A673 (cell line): ENCODE data around the gene AMIGO1. TPM values are rescaled to one million over a fixed set of nuclear protein-coding genes. Genes with fewer than 3 reads are reported as not detected.

ENCODE experiments used
- BruUV-seq: library from RNA; stranded (reverse); fragments of 400-500 nt; replicated peaks from 2 replicates; lab custom pipeline; 2021; lab: Mats Ljungman, UMichigan
- CTCF ChIA-PET: fragments of 300-600 bp; sonication (Branson Sonifier 250); formaldehyde crosslinking; loops from one replicate; lab custom pipeline; 2022; ENCODE audit warnings: antibody characterized with exemption; lab: Charles Lee
- POLR2A ChIA-PET: fragments of 300-600 bp; sonication (Branson Sonifier 250); formaldehyde crosslinking; loops from one replicate; lab custom pipeline; 2022; ENCODE audit warnings: antibody characterized with exemption; ENCODE audit not compliant: low non-redundant PET; lab: Charles Lee
- DNase-seq: peaks from one replicate; pipeline ENCODE4 v3.0.0-alpha.2; 2015; ENCODE audit warnings: low spot score
- H3K27ac ChIP-seq: fragments of 200-600 bp; sonication (generic); 2 replicates; pipeline ENCODE4 v1.5.1; 2016; ENCODE audit warnings: mixed run types, low read depth, mild to moderate bottlenecking, mixed read lengths, antibody characterized with exemption, low read length; ENCODE audit not compliant: poor library complexity, severe bottlenecking
- H3K27me3 ChIP-seq: fragments of 200-600 bp; sonication (generic); replicated peaks from 2 replicates; pipeline ENCODE4 v1.6.1; 2017; ENCODE audit warnings: mixed run types, low read depth, mild to moderate bottlenecking, mixed read lengths, antibody characterized with exemption, low read length; ENCODE audit not compliant: insufficient read depth, poor library complexity
- H3K36me3 ChIP-seq: fragments of 200-600 bp; sonication (generic); 2 replicates; pipeline ENCODE4 v1.6.1; 2016; ENCODE audit warnings: mixed run types, mild to moderate bottlenecking, mixed read lengths, antibody characterized with exemption, low read length; ENCODE audit not compliant: insufficient read depth, poor library complexity, severe bottlenecking
- H3K4me1 ChIP-seq: fragments of 200-600 bp; sonication (generic); 2 replicates; pipeline ENCODE4 v1.6.1; 2017; ENCODE audit warnings: mixed run types, mild to moderate bottlenecking, mixed read lengths, antibody characterized with exemption, low read length; ENCODE audit not compliant: insufficient read depth, poor library complexity, severe bottlenecking
- H3K4me3 ChIP-seq: fragments of 200-600 bp; sonication (generic); 2 replicates; pipeline ENCODE4 v1.5.1; 2016; ENCODE audit warnings: low read depth, mixed run types, mild to moderate bottlenecking, mixed read lengths, low read length; ENCODE audit not compliant: poor library complexity, severe bottlenecking
- H3K9me3 ChIP-seq: fragments of 200-600 bp; sonication (generic); 2 replicates; pipeline ENCODE4 v1.6.1; 2016; ENCODE audit warnings: mixed run types, low read depth, mild to moderate bottlenecking, mixed read lengths, antibody characterized with exemption, low read length; ENCODE audit not compliant: poor library complexity, severe bottlenecking
- EZH2 ChIP-seq: fragments of 200-600 bp; sonication (generic); IDR thresholded peaks from 2 replicates; pipeline ENCODE4 v1.6.1; 2017; ENCODE audit warnings: borderline replicate concordance, low read depth, mild to moderate bottlenecking, mixed read lengths, antibody characterized with exemption, low read length; ENCODE audit not compliant: poor library complexity, severe bottlenecking
- intact Hi-C: fragments of 100-400 bp; cut with micrococcal nuclease; formaldehyde crosslinking; loops from one replicate; pipeline ENCODE4 v1.10.0; 2022; ENCODE audit not compliant: unreplicated experiment
- total RNA-seq: library from RNA; stranded (reverse); gene quantifications from 2 replicates; pipeline ENCODE4 v1.2.3, GENCODE V29; 2021
- TF ChIP-seq, protein P1 (sequence below): fragments of 300-800, 200-600 bp; sonication (generic); conservative IDR thresholded peaks from 2 replicates; pipeline ENCODE4 v1.5.1; 2017; ENCODE audit warnings: low read depth, mild to moderate bottlenecking, antibody characterized with exemption, low read length, moderate library complexity, mixed read lengths

AMIGO1 gene
- total RNA-seq, 1 experiment from 2014 or later = 1.8 TPM

DNA sequence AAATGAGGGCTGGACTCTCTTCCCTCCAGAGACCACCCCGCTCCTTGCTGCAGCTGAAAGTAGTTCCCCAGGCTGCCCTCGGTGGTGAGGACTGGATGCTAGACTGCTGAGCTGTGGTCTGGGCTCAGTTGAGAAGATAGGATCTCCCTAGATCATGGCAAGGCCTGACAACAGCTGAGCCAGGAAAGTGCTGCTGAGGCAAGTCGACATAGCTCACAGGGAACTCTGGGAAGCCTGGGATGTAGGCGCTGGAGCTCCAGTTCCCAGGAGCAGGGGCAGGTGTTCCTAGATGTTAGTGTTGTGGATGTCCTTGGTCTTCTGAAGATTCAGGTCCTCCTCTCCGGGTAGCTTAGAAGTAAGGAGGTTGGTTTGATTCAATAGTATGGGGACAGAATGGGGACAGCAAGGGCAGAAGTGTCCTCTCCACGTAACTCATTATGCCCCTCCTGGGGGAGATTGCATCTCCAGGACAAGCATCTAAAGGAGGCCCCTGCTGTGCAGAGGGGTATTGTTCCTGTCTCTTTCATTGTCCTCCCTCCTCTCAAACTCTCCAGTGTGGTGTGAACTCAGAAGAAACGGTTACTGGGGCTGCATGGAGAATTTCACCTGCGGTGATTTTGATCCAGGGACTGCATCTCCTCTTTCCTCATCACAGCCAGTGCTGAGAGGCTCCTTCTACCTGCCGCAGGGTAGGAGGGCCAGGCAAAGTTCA lies 11.9 kb downstream of the AMIGO1 start:
- Histone ChIP-seq H3K4me1 (no peaks in the 10 kb centered on the region), H3K4me3 (no peak overlapping the region), H3K27me3 (no peaks in the 10 kb centered on the region), H3K36me3 (peaks cover 5% of the 10 kb centered on the region), H3K27ac (no peak overlapping the region), H3K9me3 (no peaks in the 10 kb centered on the region)
- no peak for DNase-seq
- ChIA-PET CTCF (interaction anchor here (0.5 to 4.2 kb wide), 2 partner anchors 24 to 35 kb away, joined by 10 to 28 read pairs; no protein-coding TSS in a partner anchor), POLR2A (no interaction called here)
- BruUV-seq = no TSS peak
- intact Hi-C loops = loop anchor here (2.0 kb wide), 1 partner anchor 35 kb away; no protein-coding TSS in a partner anchor
- no peak for TF ChIP-seq EZH2
- TF ChIP-seq, protein P1, sequence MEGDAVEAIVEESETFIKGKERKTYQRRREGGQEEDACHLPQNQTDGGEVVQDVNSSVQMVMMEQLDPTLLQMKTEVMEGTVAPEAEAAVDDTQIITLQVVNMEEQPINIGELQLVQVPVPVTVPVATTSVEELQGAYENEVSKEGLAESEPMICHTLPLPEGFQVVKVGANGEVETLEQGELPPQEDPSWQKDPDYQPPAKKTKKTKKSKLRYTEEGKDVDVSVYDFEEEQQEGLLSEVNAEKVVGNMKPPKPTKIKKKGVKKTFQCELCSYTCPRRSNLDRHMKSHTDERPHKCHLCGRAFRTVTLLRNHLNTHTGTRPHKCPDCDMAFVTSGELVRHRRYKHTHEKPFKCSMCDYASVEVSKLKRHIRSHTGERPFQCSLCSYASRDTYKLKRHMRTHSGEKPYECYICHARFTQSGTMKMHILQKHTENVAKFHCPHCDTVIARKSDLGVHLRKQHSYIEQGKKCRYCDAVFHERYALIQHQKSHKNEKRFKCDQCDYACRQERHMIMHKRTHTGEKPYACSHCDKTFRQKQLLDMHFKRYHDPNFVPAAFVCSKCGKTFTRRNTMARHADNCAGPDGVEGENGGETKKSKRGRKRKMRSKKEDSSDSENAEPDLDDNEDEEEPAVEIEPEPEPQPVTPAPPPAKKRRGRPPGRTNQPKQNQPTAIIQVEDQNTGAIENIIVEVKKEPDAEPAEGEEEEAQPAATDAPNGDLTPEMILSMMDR = no peak

DNA sequence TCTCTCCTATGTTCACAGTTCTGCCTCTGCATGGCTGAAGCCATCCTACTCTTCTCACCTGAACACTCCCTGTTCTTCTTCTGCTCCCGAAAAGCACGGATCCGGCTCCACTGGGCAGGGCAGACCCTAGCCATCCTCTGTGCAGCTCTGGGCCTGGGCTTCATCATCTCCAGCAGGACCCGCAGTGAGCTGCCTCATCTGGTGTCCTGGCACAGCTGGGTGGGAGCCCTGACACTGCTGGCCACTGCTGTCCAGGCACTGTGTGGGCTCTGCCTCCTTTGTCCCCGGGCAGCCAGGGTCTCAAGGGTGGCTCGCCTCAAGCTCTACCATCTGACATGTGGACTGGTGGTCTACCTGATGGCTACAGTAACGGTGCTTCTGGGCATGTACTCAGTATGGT lies 13.8 kb downstream of the AMIGO1 start:
- no TSS peak for BruUV-seq
- DNase-seq = no peak
- intact Hi-C loops = no loop called here
- Histone ChIP-seq H3K9me3 (no peaks in the 10 kb centered on the region), H3K4me1 (no peaks in the 10 kb centered on the region), H3K27me3 (no peaks in the 10 kb centered on the region), H3K36me3 (peaks cover 8% of the 10 kb centered on the region), H3K4me3 (no peak overlapping the region), H3K27ac (no peak overlapping the region)
- CTCF ChIA-PET = interaction anchor here (4.2 kb wide), 1 partner anchor 37 kb away, joined by 28 read pairs; no protein-coding TSS in a partner anchor
- POLR2A ChIA-PET = no interaction called here
- TF ChIP-seq EZH2 = no peak
- TF ChIP-seq, protein P1 = no peak

DNA sequence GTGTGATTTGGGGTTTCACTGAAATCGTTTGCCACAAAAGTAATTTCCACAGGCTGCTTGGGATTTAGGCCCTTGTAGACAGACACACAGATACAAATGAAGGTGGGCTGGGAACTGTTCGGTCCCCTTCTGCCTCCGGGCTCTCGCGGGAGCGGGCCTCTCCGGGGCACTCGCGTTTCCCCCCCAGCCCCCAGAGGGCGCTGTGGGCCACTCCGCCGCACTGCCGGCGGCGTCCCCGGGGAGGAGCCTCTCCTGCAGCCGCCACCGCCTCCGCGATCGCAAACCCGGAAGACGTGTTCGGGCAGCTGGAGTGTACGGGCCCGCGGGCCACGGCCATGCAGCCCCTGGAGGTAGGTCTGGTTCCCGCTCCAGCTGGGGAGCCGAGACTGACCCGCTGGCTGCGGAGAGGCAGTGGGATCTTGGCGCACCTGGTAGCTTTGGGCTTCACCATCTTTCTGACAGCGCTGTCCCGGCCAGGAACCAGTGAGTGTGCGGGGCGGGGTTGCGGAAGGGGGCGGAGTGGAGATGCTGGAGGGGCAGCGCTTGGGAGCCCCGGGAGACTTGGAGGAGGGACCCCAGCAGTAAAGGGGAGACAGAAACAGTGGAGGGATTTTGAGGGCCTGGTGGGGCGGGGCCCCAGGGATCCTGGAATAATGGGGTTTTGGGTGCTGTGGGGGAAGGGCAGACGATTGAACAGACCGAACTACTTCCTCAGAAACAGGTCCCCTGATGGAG lies 15.6 kb downstream of the AMIGO1 start, which contains the start of gene CYB561D1:
TSS of gene CYB561D1 (plus strand) at position 290 of the 735 bp plus-strand sequence. CDS start at position 336, 46 bp downstream.
- H3K4me3 ChIP-seq = peak within 1 kb of the TSS; percentile 79
- H3K9me3 ChIP-seq = no peaks in the 10 kb centered on the region
- ChIA-PET CTCF (interaction anchor here (0.7 to 4.2 kb wide), 2 partner anchors 8 to 39 kb away, joined by 5 to 28 read pairs; no protein-coding TSS in a partner anchor), POLR2A (interaction anchor here (0.5 kb wide), 1 partner anchor 303 kb away, joined by 4 read pairs; no protein-coding TSS in a partner anchor)
- H3K27ac ChIP-seq = no peak within 1 kb of the TSS
- H3K4me1 ChIP-seq = no peaks in the 10 kb centered on the region
- peak; percentile 93 for DNase-seq
- no TSS peak for BruUV-seq
- intact Hi-C loops = no loop called here
- H3K27me3 ChIP-seq = no peaks in the 10 kb centered on the region
- TF ChIP-seq, protein P1 = peak; percentile 98
- no peak for TF ChIP-seq EZH2
- H3K36me3 ChIP-seq = peaks cover 23% of the 10 kb centered on the region
